HL-60 (cell line): Measurements from ENCODE around the gene ZFR2.

Source experiments
- DNase-seq, 2 experiments: peaks; one replicate each; pipeline ENCODE4 v3.0.0-alpha.2; 2010 to 2020; ENCODE audit warnings: low read depth in 1 of 2, low spot score in 1 of 2
- H3K27ac ChIP-seq: fragments of 250-450 bp; sonication (Bioruptor Pico); replicated peaks from 2 replicates; pipeline ENCODE4 v1.5.1; 2020; ENCODE audit warnings: mild to moderate bottlenecking, moderate library complexity
- H3K27me3 ChIP-seq: fragments of 250-450 bp; sonication (Bioruptor Pico); 2 replicates; pipeline ENCODE4 v1.5.1; 2021; ENCODE audit warnings: mild to moderate bottlenecking, moderate library complexity; ENCODE audit not compliant: insufficient read depth, poor library complexity, severe bottlenecking
- H3K4me3 ChIP-seq: replicated peaks from 2 replicates; pipeline ENCODE4 v1.5.1; 2011; ENCODE audit warnings: mild to moderate bottlenecking, control low read depth, low read length; ENCODE audit not compliant: insufficient read depth
- GABPA ChIP-seq: IDR thresholded peaks from 2 replicates; pipeline ENCODE4 v1.6.1; 2012; ENCODE audit warnings: low read depth
- POLR2AphosphoS5 ChIP-seq: IDR thresholded peaks from 2 replicates; pipeline ENCODE4 v1.6.1; 2012; ENCODE audit warnings: low read depth
- SPI1 ChIP-seq: IDR thresholded peaks from 2 replicates; pipeline ENCODE4 v1.6.1; 2012; ENCODE audit warnings: low read depth, mild to moderate bottlenecking, borderline replicate concordance
- TF ChIP-seq, protein P1 (sequence below): IDR thresholded peaks from one replicate; pipeline ENCODE4 v1.5.1; 2011; ENCODE audit warnings: low read length, control low read depth, inconsistent platforms; ENCODE audit not compliant: insufficient read depth
- TF ChIP-seq, protein P2 (sequence below): IDR thresholded peaks from 2 replicates; pipeline ENCODE4 v1.6.1; 2012; ENCODE audit warnings: low read depth; ENCODE audit not compliant: insufficient replicate concordance

Gene ZFR2

DNA sequence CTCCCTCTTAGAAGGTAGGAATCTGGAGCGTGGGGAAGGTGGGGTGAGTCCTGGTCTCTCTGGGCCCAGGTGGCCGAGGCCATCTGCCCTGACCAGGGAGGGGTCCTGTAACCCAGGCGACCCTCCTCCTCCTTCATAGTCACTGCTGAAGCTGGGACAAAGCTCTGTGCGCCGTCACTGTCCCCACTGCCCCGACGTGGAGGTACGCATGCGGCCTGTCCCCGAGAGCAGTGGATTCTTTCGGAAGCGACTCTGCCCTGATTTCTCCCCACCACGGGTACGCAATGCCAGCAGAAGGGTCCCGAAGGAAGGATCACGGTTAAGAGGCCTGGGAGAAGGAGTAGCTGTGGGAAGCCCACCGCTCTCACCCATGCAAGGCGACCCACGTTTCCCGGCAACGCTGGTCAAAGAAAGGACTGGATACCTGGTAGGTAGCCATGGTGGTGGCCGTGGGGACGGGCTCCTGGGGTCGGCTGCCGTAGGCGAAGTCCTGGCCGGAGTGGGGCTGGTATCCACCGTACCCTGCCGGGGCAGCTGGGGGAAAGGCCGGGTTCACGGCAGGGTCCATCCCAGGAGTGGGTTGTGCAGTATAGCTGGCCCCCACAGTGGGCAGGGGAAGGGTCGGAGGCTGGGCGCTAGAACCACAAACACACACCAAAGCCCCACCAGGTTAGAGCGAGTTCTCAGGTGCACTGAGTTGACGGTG is 34.3 kb downstream of the ZFR2 start:
- H3K4me3 ChIP-seq = no peak overlapping the region
- no peak overlapping the region for H3K27ac ChIP-seq
- TF ChIP-seq, protein P1, sequence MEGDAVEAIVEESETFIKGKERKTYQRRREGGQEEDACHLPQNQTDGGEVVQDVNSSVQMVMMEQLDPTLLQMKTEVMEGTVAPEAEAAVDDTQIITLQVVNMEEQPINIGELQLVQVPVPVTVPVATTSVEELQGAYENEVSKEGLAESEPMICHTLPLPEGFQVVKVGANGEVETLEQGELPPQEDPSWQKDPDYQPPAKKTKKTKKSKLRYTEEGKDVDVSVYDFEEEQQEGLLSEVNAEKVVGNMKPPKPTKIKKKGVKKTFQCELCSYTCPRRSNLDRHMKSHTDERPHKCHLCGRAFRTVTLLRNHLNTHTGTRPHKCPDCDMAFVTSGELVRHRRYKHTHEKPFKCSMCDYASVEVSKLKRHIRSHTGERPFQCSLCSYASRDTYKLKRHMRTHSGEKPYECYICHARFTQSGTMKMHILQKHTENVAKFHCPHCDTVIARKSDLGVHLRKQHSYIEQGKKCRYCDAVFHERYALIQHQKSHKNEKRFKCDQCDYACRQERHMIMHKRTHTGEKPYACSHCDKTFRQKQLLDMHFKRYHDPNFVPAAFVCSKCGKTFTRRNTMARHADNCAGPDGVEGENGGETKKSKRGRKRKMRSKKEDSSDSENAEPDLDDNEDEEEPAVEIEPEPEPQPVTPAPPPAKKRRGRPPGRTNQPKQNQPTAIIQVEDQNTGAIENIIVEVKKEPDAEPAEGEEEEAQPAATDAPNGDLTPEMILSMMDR = no peak
- TF ChIP-seq, protein P2, sequence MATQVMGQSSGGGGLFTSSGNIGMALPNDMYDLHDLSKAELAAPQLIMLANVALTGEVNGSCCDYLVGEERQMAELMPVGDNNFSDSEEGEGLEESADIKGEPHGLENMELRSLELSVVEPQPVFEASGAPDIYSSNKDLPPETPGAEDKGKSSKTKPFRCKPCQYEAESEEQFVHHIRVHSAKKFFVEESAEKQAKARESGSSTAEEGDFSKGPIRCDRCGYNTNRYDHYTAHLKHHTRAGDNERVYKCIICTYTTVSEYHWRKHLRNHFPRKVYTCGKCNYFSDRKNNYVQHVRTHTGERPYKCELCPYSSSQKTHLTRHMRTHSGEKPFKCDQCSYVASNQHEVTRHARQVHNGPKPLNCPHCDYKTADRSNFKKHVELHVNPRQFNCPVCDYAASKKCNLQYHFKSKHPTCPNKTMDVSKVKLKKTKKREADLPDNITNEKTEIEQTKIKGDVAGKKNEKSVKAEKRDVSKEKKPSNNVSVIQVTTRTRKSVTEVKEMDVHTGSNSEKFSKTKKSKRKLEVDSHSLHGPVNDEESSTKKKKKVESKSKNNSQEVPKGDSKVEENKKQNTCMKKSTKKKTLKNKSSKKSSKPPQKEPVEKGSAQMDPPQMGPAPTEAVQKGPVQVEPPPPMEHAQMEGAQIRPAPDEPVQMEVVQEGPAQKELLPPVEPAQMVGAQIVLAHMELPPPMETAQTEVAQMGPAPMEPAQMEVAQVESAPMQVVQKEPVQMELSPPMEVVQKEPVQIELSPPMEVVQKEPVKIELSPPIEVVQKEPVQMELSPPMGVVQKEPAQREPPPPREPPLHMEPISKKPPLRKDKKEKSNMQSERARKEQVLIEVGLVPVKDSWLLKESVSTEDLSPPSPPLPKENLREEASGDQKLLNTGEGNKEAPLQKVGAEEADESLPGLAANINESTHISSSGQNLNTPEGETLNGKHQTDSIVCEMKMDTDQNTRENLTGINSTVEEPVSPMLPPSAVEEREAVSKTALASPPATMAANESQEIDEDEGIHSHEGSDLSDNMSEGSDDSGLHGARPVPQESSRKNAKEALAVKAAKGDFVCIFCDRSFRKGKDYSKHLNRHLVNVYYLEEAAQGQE = no peak
- TF ChIP-seq SPI1 (no peak), POLR2AphosphoS5 (no peak), GABPA (no peak)
- H3K27me3 ChIP-seq = no peaks in the 10 kb centered on the region
- no peak for DNase-seq

DNA sequence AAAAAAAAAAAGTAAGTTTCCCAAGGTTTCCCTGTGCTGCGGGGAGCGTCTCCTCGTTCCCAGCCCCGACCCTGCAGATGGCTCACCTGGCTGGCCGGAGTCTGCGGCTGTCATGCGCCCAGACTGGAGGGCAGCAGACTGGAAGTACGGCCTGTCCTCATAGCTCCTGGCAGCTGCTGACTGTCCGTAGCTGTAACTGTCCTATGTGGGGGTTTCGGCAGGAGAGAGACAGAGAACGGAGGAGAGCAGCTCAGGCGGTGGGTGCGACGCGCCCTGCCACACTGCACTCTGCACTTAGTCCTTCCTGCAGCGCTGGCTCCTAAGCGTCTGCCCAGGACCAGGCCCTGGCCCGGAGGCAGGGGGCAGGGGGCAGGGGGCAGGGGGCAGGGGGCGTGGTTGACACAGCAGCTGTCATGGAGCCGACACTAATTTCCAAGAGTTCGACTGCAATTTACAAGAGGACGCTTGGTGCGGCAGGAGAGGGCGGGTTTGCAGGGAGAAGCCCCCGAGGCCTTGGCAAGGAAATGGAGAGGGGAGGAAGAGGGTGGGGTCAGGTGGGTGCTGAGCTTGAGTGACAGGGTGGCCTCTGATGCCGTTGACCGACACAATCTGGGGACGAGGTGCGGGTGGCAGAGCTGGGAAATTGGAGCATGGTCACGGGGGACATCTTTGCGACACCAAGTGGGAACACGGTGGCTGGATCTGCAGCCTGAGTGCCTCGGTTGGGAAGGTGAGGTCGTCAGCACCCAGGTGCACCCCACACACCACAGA is 35.1 kb downstream of the ZFR2 start:
- Histone ChIP-seq H3K4me3 (no peak overlapping the region), H3K27ac (no peak overlapping the region), H3K27me3 (no peaks in the 10 kb centered on the region)
- DNase-seq = no peak
- TF ChIP-seq SPI1 = no peak
- TF ChIP-seq, protein P2 = no peak
- TF ChIP-seq GABPA = no peak
- TF ChIP-seq POLR2AphosphoS5 = no peak
- TF ChIP-seq, protein P1 = no peak

DNA sequence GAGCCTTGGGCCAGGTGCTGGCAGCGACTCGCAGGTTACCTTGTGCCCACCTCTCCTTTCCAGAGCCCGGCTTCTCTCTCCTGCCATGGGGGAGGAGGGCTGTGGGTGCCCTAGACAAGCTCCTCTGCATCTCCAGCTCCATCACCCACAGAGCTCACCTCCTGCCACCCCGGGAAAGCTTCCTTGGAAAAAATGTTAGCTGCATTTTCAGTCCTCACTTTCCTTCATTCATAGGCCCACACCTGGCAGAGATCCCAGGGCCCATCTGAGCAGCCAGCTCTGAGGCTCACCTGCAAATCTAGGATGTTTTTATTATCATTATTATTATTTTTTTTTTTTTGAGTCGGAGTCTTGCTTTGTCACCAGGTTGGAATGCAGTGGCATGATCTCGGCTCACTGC is 36.8 kb downstream of the ZFR2 start:
- DNase-seq = no peak
- Histone ChIP-seq H3K27ac (no peak overlapping the region), H3K27me3 (no peaks in the 10 kb centered on the region), H3K4me3 (no peak overlapping the region)
- TF ChIP-seq, protein P2 = no peak
- TF ChIP-seq POLR2AphosphoS5 (no peak), GABPA (no peak), SPI1 (no peak)
- TF ChIP-seq, protein P1 = no peak
